ENCODE results near the gene CFAP157.

- TF ChIP-seq, protein P1, sequence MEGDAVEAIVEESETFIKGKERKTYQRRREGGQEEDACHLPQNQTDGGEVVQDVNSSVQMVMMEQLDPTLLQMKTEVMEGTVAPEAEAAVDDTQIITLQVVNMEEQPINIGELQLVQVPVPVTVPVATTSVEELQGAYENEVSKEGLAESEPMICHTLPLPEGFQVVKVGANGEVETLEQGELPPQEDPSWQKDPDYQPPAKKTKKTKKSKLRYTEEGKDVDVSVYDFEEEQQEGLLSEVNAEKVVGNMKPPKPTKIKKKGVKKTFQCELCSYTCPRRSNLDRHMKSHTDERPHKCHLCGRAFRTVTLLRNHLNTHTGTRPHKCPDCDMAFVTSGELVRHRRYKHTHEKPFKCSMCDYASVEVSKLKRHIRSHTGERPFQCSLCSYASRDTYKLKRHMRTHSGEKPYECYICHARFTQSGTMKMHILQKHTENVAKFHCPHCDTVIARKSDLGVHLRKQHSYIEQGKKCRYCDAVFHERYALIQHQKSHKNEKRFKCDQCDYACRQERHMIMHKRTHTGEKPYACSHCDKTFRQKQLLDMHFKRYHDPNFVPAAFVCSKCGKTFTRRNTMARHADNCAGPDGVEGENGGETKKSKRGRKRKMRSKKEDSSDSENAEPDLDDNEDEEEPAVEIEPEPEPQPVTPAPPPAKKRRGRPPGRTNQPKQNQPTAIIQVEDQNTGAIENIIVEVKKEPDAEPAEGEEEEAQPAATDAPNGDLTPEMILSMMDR (conservative IDR thresholded peaks at IDR 0.05 in 1 of 2, IDR thresholded peaks at IDR 0.05 in 1 of 2; ENCODE audit: extremely low read depth in 1 of 2, insufficient read depth in 1 of 2, low read depth in 1 of 2, low read length in 2 of 2): no peak
- TF ChIP-seq EZH2 (IDR thresholded peaks at IDR 0.05; ENCODE audit: borderline replicate concordance, low read length): no peak
These were observed 44.7 kb downstream of the CFAP157 start for GRCh38 chr9:127751269-127752054.
